GM23248 (cell line): ENCODE data around the gene LATS2. TPM values are rescaled to one million over a fixed set of nuclear protein-coding genes. Genes with fewer than 3 reads are reported as not detected.

ENCODE experiments used
- DNase-seq: peaks from one replicate; pipeline ENCODE4 v3.0.0-alpha.2; 2015
- H2AFZ ChIP-seq: fragments of 200-600 bp; sonication (generic); 2 replicates; pipeline ENCODE4 v1.6.1; 2016; ENCODE audit warnings: antibody characterized with exemption
- H3F3A ChIP-seq: fragments of 200-600 bp; sonication (generic); 2 replicates; pipeline ENCODE4 v1.6.1; 2016; ENCODE audit warnings: mild to moderate bottlenecking, antibody characterized with exemption, mixed run types; ENCODE audit not compliant: insufficient read depth
- H3K27ac ChIP-seq: fragments of 200-600 bp; sonication (generic); 2 replicates; pipeline ENCODE4 v1.5.1; 2016; ENCODE audit warnings: mild to moderate bottlenecking
- H3K27me3 ChIP-seq: fragments of 200-600 bp; sonication (generic); replicated peaks from 2 replicates; pipeline ENCODE4 v1.6.1; 2016; ENCODE audit warnings: mild to moderate bottlenecking; ENCODE audit not compliant: insufficient read depth
- H3K36me3 ChIP-seq: fragments of 200-600 bp; sonication (generic); 2 replicates; pipeline ENCODE4 v1.6.1; 2016; ENCODE audit warnings: low read depth, mild to moderate bottlenecking
- H3K4me1 ChIP-seq: fragments of 200-600 bp; sonication (generic); 2 replicates; pipeline ENCODE4 v1.6.1; 2016; ENCODE audit warnings: mild to moderate bottlenecking; ENCODE audit not compliant: insufficient read depth
- H3K4me2 ChIP-seq: fragments of 200-600 bp; sonication (generic); one replicate; pipeline ENCODE4 v1.6.1; 2016; ENCODE audit warnings: mild to moderate bottlenecking; ENCODE audit not compliant: unreplicated experiment
- H3K4me3 ChIP-seq: fragments of 200-600 bp; sonication (generic); 2 replicates; pipeline ENCODE4 v1.5.1; 2016; ENCODE audit warnings: mild to moderate bottlenecking
- H3K79me2 ChIP-seq: fragments of 200-600 bp; sonication (generic); 2 replicates; pipeline ENCODE4 v1.6.1; 2016; ENCODE audit warnings: mild to moderate bottlenecking; ENCODE audit not compliant: insufficient read depth
- H3K9ac ChIP-seq: fragments of 200-600 bp; sonication (generic); 2 replicates; pipeline ENCODE4 v1.6.1; 2016; ENCODE audit warnings: mild to moderate bottlenecking
- H3K9me2 ChIP-seq: fragments of 200-600 bp; sonication (generic); 2 replicates; pipeline ENCODE4 v1.6.1; 2016; ENCODE audit warnings: mixed run types, mild to moderate bottlenecking, moderate library complexity; ENCODE audit not compliant: insufficient read depth
- H3K9me3 ChIP-seq: fragments of 200-600 bp; sonication (generic); one replicate; pipeline ENCODE4 v1.6.1; 2017; ENCODE audit warnings: low read depth
- H4K20me1 ChIP-seq: fragments of 200-600 bp; sonication (generic); 2 replicates; pipeline ENCODE4 v1.6.0; 2016; ENCODE audit not compliant: insufficient read depth
- EZH2 ChIP-seq: fragments of 200-600 bp; sonication (generic); IDR thresholded peaks from 2 replicates; pipeline ENCODE4 v1.6.1; 2018; ENCODE audit warnings: antibody characterized with exemption, mild to moderate bottlenecking; ENCODE audit not compliant: insufficient read depth, poor library complexity, severe bottlenecking
- EZH2phosphoT487 ChIP-seq: fragments of 200-600 bp; sonication (generic); IDR thresholded peaks from 2 replicates; pipeline ENCODE4 v1.6.1; 2018; ENCODE audit warnings: antibody characterized with exemption, moderate library complexity, mild to moderate bottlenecking, low read depth; ENCODE audit not compliant: insufficient read depth
- WGBS, 2 experiments: methylation state at CpG; one replicate each; pipeline ENCODE4 v1.1.6; 2015 to 2017; ENCODE audit warnings: low lambda C conversion rate in 2 of 2, low coverage in 1 of 2; ENCODE audit errors: missing lambda C conversion rate in 2 of 2; 5-methylcytosine and 5-hydroxymethylcytosine counted together
- in situ Hi-C: fragments of 300-500 bp; cut with MboI; formaldehyde crosslinking; loops from 2 replicates; pipeline ENCODE4 v1.15.0; 2020
- polyA plus RNA-seq: library from polyadenylated mRNA; unstranded; fragments of >200 nt; fragmentation: Nextera tagmentation; extraction: Ambion mirVana; gene quantifications from 2 replicates; pipeline ENCODE4 v1.2.1, GENCODE V29; 2016
- total RNA-seq: library from RNA; depleted of rRNA; stranded (reverse); fragments of >200 nt; shearing (Covaris generic); gene quantifications from 2 replicates; pipeline ENCODE4 v1.2.3, GENCODE V29; 2014

Gene LATS2
- total and polyA plus RNA-seq, 2 experiments from 2014 or later: 11.8 to 23.0 TPM

DNA sequence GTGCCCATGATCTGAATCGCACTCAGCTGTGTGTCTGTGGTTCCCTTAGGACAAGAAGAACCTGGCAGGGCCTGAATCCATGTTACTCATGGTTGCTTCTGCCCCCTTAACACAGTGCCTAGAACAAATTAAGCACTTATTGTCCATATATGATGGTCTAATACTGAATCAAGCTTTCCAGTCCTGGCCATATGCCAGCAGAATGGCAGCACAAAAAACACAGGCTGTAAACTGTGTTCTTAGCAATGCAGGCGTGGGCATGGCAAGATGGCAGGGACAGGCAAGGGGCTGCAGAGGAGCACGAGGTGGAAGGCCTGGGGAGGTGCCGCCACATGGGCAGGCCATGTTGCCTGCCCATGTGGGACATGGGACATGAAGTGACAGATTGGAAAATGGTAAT lies 68.2 kb downstream of the LATS2 start:
- H3F3A ChIP-seq: peaks cover 60% of the 10 kb centered on the region
- H3K4me3 ChIP-seq: no peak overlapping the region
- no peak overlapping the region for H2AFZ ChIP-seq
- in situ Hi-C loops: no loop called here
- TF ChIP-seq EZH2 (no peak), EZH2phosphoT487 (no peak)
- H3K27ac ChIP-seq: peak overlapping the region; percentile 65
- H3K9me3 ChIP-seq: no peaks in the 10 kb centered on the region
- peaks cover 83% of the 10 kb centered on the region for H3K79me2 ChIP-seq
- no peak overlapping the region for H3K9ac ChIP-seq
- 85 to 91% methylated on average over 4 of the region's 4 CpGs for WGBS, 2 experiments
- H3K4me2 ChIP-seq: peak overlapping the region; percentile 22
- H3K9me2 ChIP-seq: no peaks in the 10 kb centered on the region
- peaks cover 50% of the 10 kb centered on the region for H3K4me1 ChIP-seq
- H3K36me3 ChIP-seq: peaks cover 13% of the 10 kb centered on the region
- H4K20me1 ChIP-seq: no peaks in the 10 kb centered on the region
- no peaks in the 10 kb centered on the region for H3K27me3 ChIP-seq
- peak; percentile 54 for DNase-seq

DNA sequence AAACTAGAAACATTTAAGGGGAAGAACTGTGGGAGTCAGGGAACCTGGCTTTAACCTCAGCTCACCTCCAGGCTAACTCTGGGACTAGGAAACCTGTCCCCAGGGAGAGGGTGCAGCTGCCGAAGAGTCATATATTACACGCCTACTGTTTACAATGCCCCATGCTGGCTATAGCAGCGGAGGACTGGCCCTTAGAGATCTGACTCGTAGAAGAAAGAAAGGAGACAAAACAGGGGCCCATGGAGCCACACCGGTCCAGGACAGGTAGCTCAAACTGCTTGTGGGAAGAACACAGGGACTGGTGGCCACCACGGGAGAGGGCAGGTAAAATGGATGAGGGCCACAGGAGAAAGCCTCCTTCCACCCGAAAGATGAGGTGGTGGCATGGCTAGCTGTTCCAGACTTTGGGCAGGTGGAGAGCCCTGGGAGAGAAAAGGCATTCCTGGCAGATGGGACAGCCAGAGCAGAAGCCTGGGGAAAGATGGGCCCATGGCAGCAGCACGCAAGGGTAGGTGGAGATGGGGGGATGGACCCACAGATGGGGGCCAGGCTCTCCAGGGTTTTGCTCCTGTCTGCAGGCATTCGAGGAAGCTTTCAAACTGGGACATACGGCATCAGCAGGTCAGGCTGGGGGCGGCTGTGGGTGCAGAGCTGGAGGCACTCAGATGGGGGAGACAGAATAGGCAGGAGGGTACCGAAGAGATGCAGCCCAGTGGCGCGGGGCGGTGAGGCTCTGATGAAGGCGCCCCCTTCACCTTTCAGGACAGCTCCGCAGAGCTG lies 69.5 kb downstream of the LATS2 start:
- Histone ChIP-seq H2AFZ (no peak overlapping the region), H3K79me2 (peaks cover 89% of the 10 kb centered on the region), H3K9me2 (no peaks in the 10 kb centered on the region), H3K27ac (0 out of 2 replicates have a peak overlapping the region, but pooled peaks have one; percentile 65), H3K4me3 (no peak overlapping the region), H3K27me3 (no peaks in the 10 kb centered on the region), H3K36me3 (peaks cover 23% of the 10 kb centered on the region), H4K20me1 (no peaks in the 10 kb centered on the region; the same call in 1 of the 2 replicates), H3K4me2 (no peak overlapping the region), H3K9ac (no peak overlapping the region), H3F3A (peaks cover 62% of the 10 kb centered on the region), H3K9me3 (no peaks in the 10 kb centered on the region), H3K4me1 (peaks cover 40% of the 10 kb centered on the region)
- in situ Hi-C loops: no loop called here
- DNase-seq: no peak
- TF ChIP-seq EZH2phosphoT487 (no peak), EZH2 (no peak)
- WGBS, 2 experiments: 90 to 95% methylated on average over 16 to 17 of the region's 17 CpGs

DNA sequence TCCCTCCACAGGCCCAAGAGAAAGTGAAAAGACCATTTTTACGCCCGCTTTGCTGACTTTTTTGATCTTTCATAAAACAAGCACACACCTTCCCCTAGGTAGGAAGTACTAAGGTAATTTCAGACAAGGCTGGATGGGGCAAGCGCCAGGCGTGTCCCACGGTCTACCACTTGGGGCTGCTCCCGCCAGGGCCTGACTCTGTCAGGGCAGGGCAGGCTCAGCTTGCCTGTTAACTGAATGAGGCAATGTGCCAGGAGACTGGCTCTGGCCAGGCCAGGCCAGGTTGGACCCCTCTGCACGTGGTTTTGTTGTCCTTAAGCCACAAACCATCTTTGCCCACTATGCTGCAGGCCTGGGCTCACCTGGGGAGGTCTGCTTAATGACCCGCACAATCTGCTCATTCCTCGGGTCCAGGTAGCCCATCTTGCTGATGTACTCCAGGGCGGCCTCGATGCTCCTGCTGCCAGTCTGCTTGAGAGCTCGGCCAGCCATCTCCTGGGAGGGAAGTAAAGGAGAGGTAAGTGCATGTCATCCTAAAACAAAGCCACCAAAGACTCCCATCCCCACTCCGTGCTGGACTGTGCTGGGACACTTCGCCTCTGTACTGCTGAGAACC lies 70.4 kb downstream of the LATS2 start:
- no peak overlapping the region for H3K9ac ChIP-seq
- H3K4me1 ChIP-seq: peaks cover 31% of the 10 kb centered on the region
- WGBS, 2 experiments: 86 to 89% methylated on average over 14 of the region's 14 CpGs
- H3K79me2 ChIP-seq: peaks cover 89% of the 10 kb centered on the region
- H3K9me2 ChIP-seq: no peaks in the 10 kb centered on the region
- peak; percentile 28 for DNase-seq
- TF ChIP-seq EZH2phosphoT487: no peak
- no peak for TF ChIP-seq EZH2
- H3K36me3 ChIP-seq: peaks cover 32% of the 10 kb centered on the region
- peaks cover 6% of the 10 kb centered on the region; the same call in 1 of the 2 replicates for H4K20me1 ChIP-seq
- H3K27ac ChIP-seq: no peak overlapping the region
- no peaks in the 10 kb centered on the region for H3K9me3 ChIP-seq
- in situ Hi-C loops: no loop called here
- H3K4me2 ChIP-seq: no peak overlapping the region
- H3K4me3 ChIP-seq: no peak overlapping the region
- no peaks in the 10 kb centered on the region for H3K27me3 ChIP-seq
- no peak overlapping the region for H2AFZ ChIP-seq
- peaks cover 53% of the 10 kb centered on the region for H3F3A ChIP-seq

DNA sequence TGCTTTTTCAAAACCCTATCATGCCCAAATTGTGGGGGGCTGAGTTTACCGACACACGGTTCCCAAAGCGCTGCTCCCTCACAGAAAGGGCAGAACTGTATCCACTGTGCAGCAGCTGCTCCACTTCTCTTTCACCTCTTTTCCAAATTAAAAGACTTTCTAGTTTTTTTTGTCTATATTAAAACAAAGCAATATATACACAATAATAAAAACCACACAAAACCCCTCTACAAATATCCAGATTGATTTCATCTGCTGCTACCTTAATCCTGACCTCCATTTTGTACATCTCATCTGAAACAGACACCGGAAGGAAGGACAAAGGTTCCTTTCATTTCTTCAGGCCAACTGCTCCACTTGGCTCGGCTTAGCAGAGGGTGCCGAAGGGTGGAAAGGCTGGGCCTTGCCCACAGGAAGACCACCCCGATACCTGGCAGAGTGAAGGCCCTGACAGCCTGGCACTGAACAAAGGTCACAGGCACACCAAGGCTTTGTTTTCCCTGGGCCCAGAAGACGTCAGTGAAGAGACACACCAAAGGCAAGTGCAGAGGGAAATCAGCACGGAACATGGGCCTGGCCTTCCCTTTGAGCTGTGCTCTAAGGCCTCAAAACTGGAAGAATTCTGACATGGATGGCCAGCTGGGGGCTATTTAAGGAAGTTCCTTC lies 71.6 kb downstream of the LATS2 start:
- no peak overlapping the region for H3K4me2 ChIP-seq

More for the DNA sequence above, 71.6 kb downstream of the LATS2 start:
- H3K9ac ChIP-seq: no peak overlapping the region
- TF ChIP-seq EZH2phosphoT487 (no peak), EZH2 (no peak)
- H3K9me2 ChIP-seq: no peaks in the 10 kb centered on the region
- H3F3A ChIP-seq: peaks cover 46% of the 10 kb centered on the region
- no peak overlapping the region for H3K4me3 ChIP-seq
- H2AFZ ChIP-seq: no peak overlapping the region
- H4K20me1 ChIP-seq: peaks cover 9% of the 10 kb centered on the region
- peaks cover 89% of the 10 kb centered on the region for H3K79me2 ChIP-seq
- WGBS, 2 experiments: 89 to 92% methylated on average over 9 of the region's 9 CpGs
- H3K36me3 ChIP-seq: peaks cover 42% of the 10 kb centered on the region
- H3K9me3 ChIP-seq: no peaks in the 10 kb centered on the region
- H3K27ac ChIP-seq: no peak overlapping the region
- H3K4me1 ChIP-seq: peaks cover 21% of the 10 kb centered on the region
- no peaks in the 10 kb centered on the region for H3K27me3 ChIP-seq
- DNase-seq: no peak
- in situ Hi-C loops: no loop called here
